T-helper 9 cell (primary cell): ENCODE data around the gene EXOSC2.

ENCODE experiments used
- DNase-seq: peaks from one replicate; pipeline ENCODE4 v3.0.0-alpha.2; 2020

The EXOSC2 gene

DNA sequence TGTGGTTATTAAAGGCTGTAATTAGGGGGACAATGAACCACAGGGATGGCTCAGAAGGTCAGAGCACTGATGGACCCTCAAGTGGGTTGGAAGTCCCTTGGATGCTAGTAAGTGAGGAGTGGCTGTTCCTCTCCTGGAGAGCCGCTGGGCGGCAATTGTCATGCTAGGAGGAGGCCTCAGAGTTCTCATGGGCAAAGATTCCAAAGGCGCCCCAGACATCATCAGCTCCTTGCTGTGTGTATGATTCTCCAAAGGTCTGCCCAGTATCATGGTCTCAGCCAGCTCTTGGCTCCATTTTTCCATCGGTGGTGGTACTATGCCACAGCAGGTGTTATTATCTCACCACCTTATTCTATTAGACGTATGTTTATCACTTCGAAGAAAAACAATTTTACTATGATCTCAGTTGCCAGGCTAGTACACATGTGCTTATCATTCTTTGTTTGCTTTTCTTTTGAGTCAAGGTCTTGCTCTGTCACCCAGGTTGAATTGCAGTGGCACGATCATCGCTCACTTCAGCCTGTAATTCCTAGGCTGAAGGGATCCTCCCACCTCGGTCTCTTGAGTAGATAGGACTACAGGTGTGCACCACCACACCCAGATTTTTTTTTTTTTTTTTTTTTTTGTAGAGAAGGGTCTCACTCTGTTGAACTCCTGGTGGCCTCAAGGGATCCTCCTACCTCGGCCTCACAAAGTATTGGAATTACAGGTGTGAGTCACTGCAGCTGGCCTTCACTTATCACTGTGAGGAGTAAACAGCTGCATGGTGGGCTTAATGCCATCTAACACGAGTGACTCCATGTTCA, 46.8 kb downstream of the EXOSC2 start:
- no peak for DNase-seq

DNA sequence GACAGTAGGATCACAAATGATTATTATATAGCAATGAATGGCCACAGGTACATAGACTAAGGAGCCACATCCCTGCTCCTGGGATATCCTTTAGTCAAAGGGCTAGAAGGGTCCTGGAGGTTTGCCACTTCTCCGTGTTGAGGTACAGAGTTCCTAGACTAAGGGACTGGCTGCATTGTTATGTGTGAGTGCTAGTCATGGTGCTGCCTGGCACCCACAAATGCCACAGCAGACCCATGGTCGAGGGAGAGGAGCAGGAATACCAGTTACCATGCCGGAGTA, 47.4 kb downstream of the EXOSC2 start:
- no peak for DNase-seq

DNA sequence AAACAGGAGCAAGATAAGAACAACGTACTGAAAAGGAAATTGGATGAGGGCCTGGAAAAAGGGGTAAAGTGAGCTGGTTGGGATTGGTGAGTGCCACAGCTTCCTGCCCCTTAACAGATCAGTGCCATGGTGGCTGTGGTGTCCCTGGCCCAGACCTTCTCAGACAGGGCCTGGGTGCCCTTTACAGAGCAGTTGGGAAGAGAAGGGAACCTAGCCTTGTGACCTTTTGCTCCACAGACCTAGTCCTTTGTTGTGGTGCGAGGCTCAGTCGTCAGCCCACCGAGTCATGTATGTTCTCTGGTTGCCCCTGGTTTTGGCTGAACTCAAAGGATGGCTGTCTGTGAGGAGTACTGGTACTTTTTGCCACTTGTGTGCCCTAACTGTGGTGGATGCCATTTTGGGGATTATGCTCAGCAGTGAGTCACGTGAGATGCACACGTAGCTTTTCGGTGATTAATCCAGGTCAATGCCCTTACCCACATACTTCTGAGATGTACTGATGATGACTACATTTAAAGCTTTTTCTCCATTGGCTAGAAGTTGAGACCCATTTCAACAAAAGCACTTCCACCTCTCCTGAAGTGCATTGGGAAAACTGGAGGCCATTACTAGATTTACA, 48.4 kb downstream of the EXOSC2 start:
- no peak for DNase-seq

DNA sequence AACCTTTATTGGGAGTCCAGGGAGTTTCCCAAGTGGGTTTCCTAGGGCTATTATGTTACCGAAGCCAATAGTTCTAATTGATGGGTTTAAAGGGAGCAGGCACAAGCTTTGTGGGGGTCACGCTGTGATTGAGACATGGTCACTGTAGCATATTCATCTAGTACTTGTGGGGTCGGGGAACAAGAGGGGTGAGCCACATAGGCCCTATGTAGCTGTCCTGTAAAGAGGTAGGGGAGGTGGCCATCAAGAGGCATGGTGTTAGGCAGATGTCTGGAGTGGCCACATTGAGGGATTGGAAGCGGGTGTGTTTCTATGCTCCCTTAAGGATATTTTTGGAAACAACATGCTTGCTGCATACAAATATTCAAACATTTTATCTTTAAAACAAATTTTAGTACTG, 50.1 kb downstream of the EXOSC2 start:
- DNase-seq = no peak

DNA sequence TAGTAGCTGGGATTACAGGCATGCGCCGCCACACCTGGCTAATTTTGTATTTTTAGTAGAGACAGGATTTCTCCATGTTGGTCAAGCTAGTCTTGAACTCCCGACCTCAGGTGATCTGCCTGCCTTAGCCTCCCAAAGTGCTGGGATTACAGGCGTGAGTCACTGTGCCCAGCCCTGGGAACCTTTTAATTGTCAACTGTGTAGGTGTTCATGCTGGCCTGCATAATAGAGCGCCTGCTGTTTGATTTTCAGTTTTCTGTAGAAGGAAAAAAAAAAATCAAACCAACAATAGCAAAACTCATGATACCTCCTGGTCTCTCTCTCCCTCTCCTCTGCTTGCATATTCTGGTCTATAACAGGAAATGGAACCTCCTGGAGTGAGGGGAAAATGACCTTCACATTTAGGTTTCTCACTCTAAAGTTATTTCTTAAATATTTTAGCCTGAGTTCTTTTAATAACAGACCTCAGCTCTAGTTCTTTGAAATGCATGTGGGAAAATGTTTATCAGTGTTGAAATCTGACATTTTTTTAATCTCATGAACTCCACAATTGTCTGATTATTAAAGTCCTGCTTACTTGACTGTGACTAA, 51.7 kb downstream of the EXOSC2 start:
- no peak for DNase-seq

DNA sequence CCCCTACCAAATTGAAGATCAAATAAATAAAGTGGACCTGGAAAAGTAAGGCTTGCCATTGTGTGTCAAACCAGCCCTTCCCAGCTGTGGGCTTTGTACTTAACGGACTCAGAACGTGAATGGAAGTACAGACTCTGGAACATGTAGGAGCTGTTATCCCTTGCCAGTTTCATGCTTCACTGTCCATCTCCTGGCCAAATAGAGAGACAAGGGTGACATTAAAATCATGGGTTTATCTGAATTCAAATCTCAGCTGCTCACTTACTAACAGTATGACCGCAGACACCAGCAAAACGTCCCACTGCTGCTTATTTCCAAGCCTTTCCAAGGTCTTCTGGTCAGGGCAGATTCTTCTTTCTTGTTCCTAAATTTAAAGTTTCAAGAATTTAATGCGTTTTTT, 52.2 kb downstream of the EXOSC2 start:
- DNase-seq = no peak

DNA sequence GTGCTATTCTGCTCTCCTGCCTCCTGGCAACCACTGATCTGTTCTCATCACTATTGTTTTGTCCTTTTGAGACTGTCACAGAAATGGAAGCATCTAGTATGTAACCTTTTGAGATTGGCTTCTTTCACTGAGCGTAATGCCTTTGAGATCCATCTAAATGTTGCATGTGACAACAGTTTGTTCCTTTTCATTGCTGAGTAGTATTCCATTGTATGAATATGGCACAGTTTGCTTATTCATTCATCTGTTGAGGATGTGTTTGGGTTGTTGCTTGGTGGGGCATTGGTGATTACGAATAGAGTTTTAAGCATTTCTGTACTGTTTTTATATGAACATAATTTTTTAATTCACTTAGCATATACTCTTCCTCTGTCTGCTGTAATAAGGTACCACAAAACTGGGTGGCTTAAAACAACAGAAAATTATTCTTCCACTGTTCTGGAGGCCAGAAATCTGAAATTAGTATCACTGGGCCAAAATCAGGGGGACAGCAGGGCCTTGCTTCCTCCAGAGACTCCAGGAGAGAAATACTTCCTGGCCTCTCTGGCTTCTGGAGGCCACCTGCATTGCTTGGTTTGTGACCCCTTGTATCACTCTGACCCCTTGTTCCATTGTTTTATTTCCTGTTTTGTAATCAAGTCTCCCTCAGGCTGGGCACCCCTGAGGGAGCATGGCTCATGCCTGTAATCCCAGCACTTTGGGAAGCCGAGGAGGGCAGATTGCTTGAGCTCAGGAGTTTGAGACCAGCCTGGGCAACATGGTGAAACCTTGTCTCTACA, 53.0 kb downstream of the EXOSC2 start:
- DNase-seq = no peak

DNA sequence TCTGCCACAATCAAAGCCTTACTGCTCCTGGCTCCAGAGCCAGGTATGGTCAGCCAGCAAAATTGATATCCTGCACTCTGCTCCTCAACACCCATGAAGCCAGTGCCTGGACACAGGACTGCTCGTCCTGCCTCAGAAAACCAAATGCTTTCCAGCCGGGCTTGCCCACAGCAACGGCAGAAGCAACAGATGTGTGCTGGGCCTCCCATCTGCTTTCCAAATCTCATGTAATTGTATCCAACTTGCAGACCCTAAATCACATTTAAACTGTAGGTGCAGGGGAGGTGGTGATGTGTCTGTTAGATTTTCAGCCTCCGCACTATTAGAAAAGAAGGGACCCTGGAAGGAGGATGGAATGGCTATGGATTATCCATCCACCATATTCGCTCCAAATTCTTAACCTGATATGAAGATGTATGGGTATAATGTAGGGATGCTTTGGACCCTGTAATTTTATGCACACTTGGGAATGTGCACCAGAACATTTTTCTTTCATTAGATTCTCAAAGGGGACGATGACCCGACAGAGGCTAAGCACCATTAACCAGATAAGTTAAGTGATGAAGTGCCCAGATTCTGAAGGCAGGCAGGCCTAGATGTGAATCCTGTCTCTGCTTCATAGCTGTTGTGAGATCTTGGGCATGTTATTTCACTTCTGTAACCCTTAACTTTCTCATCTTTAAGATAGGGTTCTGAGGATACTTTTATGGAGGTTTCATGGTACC, 58.2 kb downstream of the EXOSC2 start:
- no peak for DNase-seq
